Esophagus squamous epithelium (tissue), 5 donors: ENCODE results near the gene ZNF407. TPM values are rescaled to one million over a fixed set of nuclear protein-coding genes. Genes with fewer than 3 reads are reported as not detected.

ENCODE experiments used
- DNase-seq: peaks from one replicate; lab custom pipeline; 2025; lab: John Stamatoyannopoulos, UW
- H3K27ac ChIP-seq, 4 donors: fragments of 200-600 bp; sonication (generic); one replicate each; pipeline ENCODE4 v1.5.1; 2016 to 2019; ENCODE audit warnings: mild to moderate bottlenecking in 1 of 4
- H3K27me3 ChIP-seq, 4 donors: fragments of 200-600 bp; sonication (generic); 1 replicate in 3 of 4; 2 replicates in 1 of 4; pipeline versions ENCODE4 v1.5.1 to v1.6.0; 2017 to 2021; ENCODE audit warnings: antibody characterized with exemption in 1 of 4
- H3K36me3 ChIP-seq, 3 donors: fragments of 200-600 bp; sonication (generic); one replicate each; pipeline ENCODE4 v1.5.1; 2016 to 2019
- H3K4me1 ChIP-seq, 3 donors: fragments of 200-600 bp; sonication (generic); one replicate each; pipeline ENCODE4 v1.5.1; 2017 to 2019
- H3K4me3 ChIP-seq, 4 donors: fragments of 200-600 bp; sonication (generic); 1 replicate in 3 of 4; 2 replicates in 1 of 4; pipeline ENCODE4 v1.5.1; 2016 to 2019; ENCODE audit warnings: mild to moderate bottlenecking in 2 of 4, moderate library complexity in 1 of 4
- H3K9me3 ChIP-seq, 3 donors: fragments of 200-600 bp; sonication (generic); one replicate each; pipeline ENCODE4 v1.5.1; 2016 to 2019
- POLR2A ChIP-seq, 4 donors: fragments of 450-650 bp; IDR thresholded peaks; one replicate each; pipeline ENCODE4 v1.6.1; 2017; ENCODE audit warnings: antibody characterized with exemption in 4 of 4, mild to moderate bottlenecking in 4 of 4, moderate library complexity in 3 of 4
- WGBS, 2 donors: methylation state at CpG; one replicate each; pipeline ENCODE4 v1.1.5; 2018; 5-methylcytosine and 5-hydroxymethylcytosine counted together
- intact Hi-C: fragments of 100-400 bp; cut with DNase I; formaldehyde crosslinking; loops from one replicate; pipeline ENCODE4 v1.15.0; 2022
- total RNA-seq, 4 donors: library from RNA; depleted of rRNA; stranded (reverse); fragments of >200 nt; gene quantifications; one replicate each; pipeline ENCODE4 v1.1.0, GENCODE V29; 2016
- TF ChIP-seq, protein P1 (sequence below), 6 experiments: fragments of 450-650 bp in 4 of 6; fragments of 200-600 bp in 2 of 6; sonication (generic) in 2 of 6; IDR thresholded peaks; one replicate each; pipeline ENCODE4 v1.5.1; 2016 to 2019; ENCODE audit warnings: antibody characterized with exemption in 6 of 6, mild to moderate bottlenecking in 4 of 6, moderate library complexity in 4 of 6
- donor health status: DM: yes; HTN: yes; CAD: no.

Gene ZNF407
- total RNA-seq, 4 donors from 2014 or later: 6.4 to 21.2 (median 13.1) TPM

GRCh38 chr18:74758995-74759394, 161.3 kb downstream of the ZNF407 start:
- TF ChIP-seq, protein P1, sequence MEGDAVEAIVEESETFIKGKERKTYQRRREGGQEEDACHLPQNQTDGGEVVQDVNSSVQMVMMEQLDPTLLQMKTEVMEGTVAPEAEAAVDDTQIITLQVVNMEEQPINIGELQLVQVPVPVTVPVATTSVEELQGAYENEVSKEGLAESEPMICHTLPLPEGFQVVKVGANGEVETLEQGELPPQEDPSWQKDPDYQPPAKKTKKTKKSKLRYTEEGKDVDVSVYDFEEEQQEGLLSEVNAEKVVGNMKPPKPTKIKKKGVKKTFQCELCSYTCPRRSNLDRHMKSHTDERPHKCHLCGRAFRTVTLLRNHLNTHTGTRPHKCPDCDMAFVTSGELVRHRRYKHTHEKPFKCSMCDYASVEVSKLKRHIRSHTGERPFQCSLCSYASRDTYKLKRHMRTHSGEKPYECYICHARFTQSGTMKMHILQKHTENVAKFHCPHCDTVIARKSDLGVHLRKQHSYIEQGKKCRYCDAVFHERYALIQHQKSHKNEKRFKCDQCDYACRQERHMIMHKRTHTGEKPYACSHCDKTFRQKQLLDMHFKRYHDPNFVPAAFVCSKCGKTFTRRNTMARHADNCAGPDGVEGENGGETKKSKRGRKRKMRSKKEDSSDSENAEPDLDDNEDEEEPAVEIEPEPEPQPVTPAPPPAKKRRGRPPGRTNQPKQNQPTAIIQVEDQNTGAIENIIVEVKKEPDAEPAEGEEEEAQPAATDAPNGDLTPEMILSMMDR (IDR thresholded peaks at IDR 0.05): no peak
- TF ChIP-seq POLR2A (IDR thresholded peaks at IDR 0.05): no peak
- H3K36me3 ChIP-seq: no peaks in the 10 kb centered on the region
- intact Hi-C loops: no loop called here
- no peaks in the 10 kb centered on the region for H3K4me1 ChIP-seq
- no peak for DNase-seq
- no peak overlapping the region for H3K4me3 ChIP-seq
- H3K27me3 ChIP-seq: no peaks in the 10 kb centered on the region
- H3K9me3 ChIP-seq: peaks cover 0 to 3% (median 0%) of the 10 kb centered on the region in 3 donors
- WGBS, 2 donors: 75 to 83% methylated on average over 1 of the region's 1 CpG
- peak overlapping the region in 1 of 4 donors; percentile 26 for H3K27ac ChIP-seq

DNA sequence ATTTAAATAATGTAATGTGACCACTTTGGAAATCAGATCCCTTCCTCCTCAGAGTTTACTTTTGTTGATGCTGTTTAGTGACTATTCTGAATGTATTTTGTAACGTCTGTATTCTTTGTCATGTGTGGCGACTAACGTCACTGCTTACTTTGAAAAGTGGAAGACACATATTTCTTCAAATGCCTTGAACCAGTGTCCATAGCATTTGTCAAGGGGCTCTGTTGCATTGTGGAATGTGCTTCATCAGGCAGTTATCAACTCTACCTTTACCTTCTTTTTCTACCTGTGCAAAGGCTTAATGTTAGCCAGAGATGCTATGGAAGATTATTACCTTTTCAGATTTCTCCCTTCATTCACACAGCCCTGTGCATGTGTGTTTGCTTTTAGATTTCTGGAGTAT, 162.4 kb downstream of the ZNF407 start:
- Histone ChIP-seq H3K4me3 (no peak overlapping the region), H3K36me3 (no peaks in the 10 kb centered on the region)

DNA sequence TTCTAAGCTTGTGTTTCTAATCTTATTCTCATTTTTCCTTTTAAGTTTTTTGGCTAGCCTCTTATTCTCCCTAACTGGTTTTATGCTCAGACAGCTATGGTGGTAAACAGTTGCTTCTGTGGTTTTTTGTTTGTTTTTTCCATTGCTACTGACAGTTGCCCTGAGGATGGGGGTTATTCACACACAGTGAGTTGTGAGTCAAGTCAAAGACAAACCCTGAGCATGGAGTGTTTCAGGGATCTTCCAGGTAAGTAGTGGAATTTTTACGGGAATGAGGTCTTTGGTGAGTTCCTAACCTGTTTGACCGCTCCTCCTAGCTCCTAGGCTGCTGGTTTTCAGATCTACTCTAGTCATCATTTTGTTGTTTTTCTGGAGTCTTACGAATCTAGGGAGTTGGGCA, 162.8 kb downstream of the ZNF407 start:
- WGBS, 2 donors: 83 to 85% methylated on average over 3 of the region's 3 CpGs
- Histone ChIP-seq H3K9me3 (peaks cover 0 to 3% (median 0%) of the 10 kb centered on the region in 3 donors), H3K27ac (no peak overlapping the region), H3K27me3 (no peaks in the 10 kb centered on the region), H3K4me3 (no peak overlapping the region), H3K4me1 (no peaks in the 10 kb centered on the region), H3K36me3 (no peaks in the 10 kb centered on the region)
- no peak for DNase-seq
- no peak for TF ChIP-seq POLR2A (IDR thresholded peaks at IDR 0.05)
- TF ChIP-seq, protein P1 (IDR thresholded peaks at IDR 0.05): no peak
- intact Hi-C loops: no loop called here

More for the DNA sequence above, 162.4 kb downstream of the ZNF407 start:
- TF ChIP-seq, protein P1 (IDR thresholded peaks at IDR 0.05): no peak
- no peak for TF ChIP-seq POLR2A (IDR thresholded peaks at IDR 0.05)
- Histone ChIP-seq H3K4me1 (no peaks in the 10 kb centered on the region), H3K27ac (no peak overlapping the region), H3K9me3 (peaks cover 0 to 3% (median 0%) of the 10 kb centered on the region in 3 donors), H3K27me3 (no peaks in the 10 kb centered on the region)
- intact Hi-C loops: no loop called here
- no peak for DNase-seq
- WGBS, 2 donors: 85 to 88% methylated on average over 3 of the region's 3 CpGs

- intact Hi-C loops: no loop called here
- Histone ChIP-seq H3K27ac (no peak overlapping the region), H3K4me1 (no peaks in the 10 kb centered on the region), H3K27me3 (no peaks in the 10 kb centered on the region), H3K4me3 (no peak overlapping the region), H3K36me3 (no peaks in the 10 kb centered on the region), H3K9me3 (no peaks in the 10 kb centered on the region)
- WGBS, 2 donors: 96% methylated on average over 3 of the region's 3 CpGs
- DNase-seq: no peak
- no peak for TF ChIP-seq POLR2A (IDR thresholded peaks at IDR 0.05)
- TF ChIP-seq, protein P1 (IDR thresholded peaks at IDR 0.05): no peak
Measured at GRCh38 chr18:74766251-74766650, 168.6 kb downstream of the ZNF407 start.

GRCh38 chr18:74768096-74768495, 170.4 kb downstream of the ZNF407 start:
- DNase-seq: no peak
- 97 to 100% methylated on average over 2 of the region's 2 CpGs for WGBS, 2 donors
- Histone ChIP-seq H3K4me3 (no peak overlapping the region), H3K4me1 (no peaks in the 10 kb centered on the region), H3K36me3 (no peaks in the 10 kb centered on the region), H3K27ac (no peak overlapping the region), H3K27me3 (no peaks in the 10 kb centered on the region), H3K9me3 (no peaks in the 10 kb centered on the region)
- intact Hi-C loops: no loop called here
- TF ChIP-seq, protein P1 (IDR thresholded peaks at IDR 0.05): no peak
- no peak for TF ChIP-seq POLR2A (IDR thresholded peaks at IDR 0.05)
